GM23338 (cell line): ENCODE results near the gene TIMM22. TPM values are rescaled to one million over a fixed set of nuclear protein-coding genes. Genes with fewer than 3 reads are reported as not detected.

ENCODE experiments used
- ATAC-seq: fragments of 200-7000 bp; cut with Tn5 transposase; 3 replicates; pipeline ENCODE4 v1.9.1; 2020
- DNase-seq: peaks from one replicate; pipeline ENCODE4 v3.0.0-alpha.2; 2015; ENCODE audit warnings: low spot score
- H2AFZ ChIP-seq: fragments of 200-600 bp; sonication (generic); 2 replicates; pipeline ENCODE4 v1.8.0; 2016; ENCODE audit warnings: antibody characterized with exemption, mild to moderate bottlenecking, moderate library complexity
- H3F3A ChIP-seq: fragments of 200-600 bp; sonication (generic); replicated peaks from 2 replicates; pipeline ENCODE4 v1.8.0; 2017; ENCODE audit warnings: antibody characterized with exemption, mixed run types, low read depth
- H3K27ac ChIP-seq: fragments of 200-600 bp; sonication (generic); 2 replicates; pipeline ENCODE4 v1.6.1; 2016; ENCODE audit warnings: low read depth
- H3K27me3 ChIP-seq: fragments of 200-600 bp; sonication (generic); 2 replicates; pipeline ENCODE4 v1.8.0; 2016; ENCODE audit warnings: mild to moderate bottlenecking, mixed run types, moderate library complexity; ENCODE audit not compliant: insufficient read depth
- H3K36me3 ChIP-seq: fragments of 200-600 bp; sonication (generic); 2 replicates; pipeline ENCODE4 v1.8.0; 2016; ENCODE audit warnings: mild to moderate bottlenecking; ENCODE audit not compliant: insufficient read depth
- H3K4me1 ChIP-seq: fragments of 200-600 bp; sonication (generic); 2 replicates; pipeline ENCODE4 v1.8.0; 2016; ENCODE audit warnings: mild to moderate bottlenecking, moderate library complexity; ENCODE audit not compliant: insufficient read depth
- H3K4me2 ChIP-seq: fragments of 200-600 bp; sonication (generic); 2 replicates; pipeline ENCODE4 v1.7.1; 2017; ENCODE audit warnings: mixed run types
- H3K4me3 ChIP-seq: fragments of 200-600 bp; sonication (generic); 2 replicates; pipeline ENCODE4 v1.6.1; 2016; ENCODE audit warnings: mixed run types
- H3K79me2 ChIP-seq: fragments of 200-600 bp; sonication (generic); replicated peaks from 2 replicates; pipeline ENCODE4 v1.8.0; 2017; ENCODE audit warnings: mild to moderate bottlenecking; ENCODE audit not compliant: insufficient read depth
- H3K9me2 ChIP-seq: fragments of 200-600 bp; sonication (generic); 2 replicates; pipeline ENCODE4 v1.8.0; 2017; ENCODE audit not compliant: insufficient read depth
- H4K20me1 ChIP-seq: fragments of 200-600 bp; sonication (generic); replicated peaks from 2 replicates; pipeline ENCODE4 v1.8.0; 2017; ENCODE audit warnings: mild to moderate bottlenecking; ENCODE audit not compliant: insufficient read depth
- H3K27ac Mint-ChIP-seq: 2 replicates; pipeline ENCODE4 v1.8.0; 2020; ENCODE audit warnings: inconsistent platforms, mild to moderate bottlenecking, moderate library complexity, mixed read lengths
- H3K27me3 Mint-ChIP-seq: 3 replicates; pipeline ENCODE4 v1.8.0; 2022; ENCODE audit warnings: low read depth, mild to moderate bottlenecking, moderate library complexity, mixed read lengths, inconsistent platforms; ENCODE audit not compliant: insufficient read depth, poor library complexity
- H3K36me3 Mint-ChIP-seq: 3 replicates; pipeline ENCODE4 v1.8.0; 2021; ENCODE audit warnings: low read depth, mild to moderate bottlenecking, inconsistent platforms, moderate library complexity, mixed read lengths
- H3K4me1 Mint-ChIP-seq: 3 replicates; pipeline ENCODE4 v1.8.0; 2020; ENCODE audit warnings: mild to moderate bottlenecking, inconsistent platforms, mixed read lengths
- H3K4me3 Mint-ChIP-seq: 3 replicates; pipeline ENCODE4 v1.8.0; 2021; ENCODE audit warnings: moderate library complexity, mild to moderate bottlenecking, inconsistent platforms, mixed read lengths
- H3K9me3 Mint-ChIP-seq: 3 replicates; pipeline ENCODE4 v1.8.0; 2020; ENCODE audit warnings: moderate library complexity, mild to moderate bottlenecking, inconsistent platforms, mixed read lengths
- CREB1 ChIP-seq: fragments of 250-450 bp; sonication (Bioruptor Pico); IDR thresholded peaks from 2 replicates; pipeline ENCODE4 v1.5.0; 2020; ENCODE audit warnings: low read depth, mild to moderate bottlenecking, moderate library complexity
- ETS1 ChIP-seq: IDR thresholded peaks from 2 replicates; pipeline ENCODE4 v1.6.1; 2016; ENCODE audit warnings: antibody characterized with exemption
- ZNF114 ChIP-seq: fragments of 250-450 bp; sonication (Bioruptor Pico); IDR thresholded peaks from 2 replicates; pipeline ENCODE4 v1.5.0; 2020; ENCODE audit warnings: mild to moderate bottlenecking, moderate library complexity
- ZNF331 ChIP-seq: fragments of 250-450 bp; sonication (Bioruptor Pico); IDR thresholded peaks from 2 replicates; pipeline ENCODE4 v1.5.0; 2020; ENCODE audit warnings: low read depth, mild to moderate bottlenecking, moderate library complexity
- ZNF462 ChIP-seq: fragments of 250-450 bp; sonication (Bioruptor Pico); IDR thresholded peaks from 2 replicates; pipeline ENCODE4 v1.5.0; 2020; ENCODE audit warnings: mild to moderate bottlenecking, moderate library complexity
- polyA plus RNA-seq: library from polyadenylated mRNA; unstranded; fragments of >200 nt; fragmentation: Nextera tagmentation; extraction: Ambion mirVana; gene quantifications from 2 replicates; pipeline ENCODE4 v1.2.1, GENCODE V29; 2016
- total RNA-seq: library from RNA; depleted of rRNA; stranded (reverse); fragments of >200 nt; shearing (Covaris generic); gene quantifications from 2 replicates; pipeline ENCODE4 v1.2.3, GENCODE V29; 2014

The TIMM22 gene
- total and polyA plus RNA-seq, 2 experiments from 2014 or later: 21.9 to 24.4 TPM

DNA sequence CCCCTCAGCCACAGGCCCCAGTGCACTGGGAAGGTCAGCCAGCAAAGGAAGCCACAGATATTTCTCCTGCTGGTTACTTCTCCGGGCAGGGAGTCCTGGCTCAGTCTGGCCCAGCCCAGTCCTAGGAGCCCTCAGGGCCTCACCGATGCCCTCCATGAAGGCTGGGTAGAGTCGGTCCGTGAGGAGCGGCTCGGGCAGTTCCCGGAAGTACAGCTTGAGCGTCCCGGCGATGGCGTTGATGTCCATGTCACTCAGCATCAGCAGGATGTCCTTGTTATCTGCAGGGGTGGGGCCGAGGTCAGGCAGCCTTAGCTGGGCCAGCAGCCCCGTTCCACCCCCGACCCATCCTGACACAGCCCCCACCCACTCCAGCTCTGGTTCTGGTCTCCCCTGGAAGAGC lies 13.7 kb downstream of the TIMM22 start (continued):
- TF ChIP-seq ZNF462 (CRISPR knock-in tag): no peak
- TF ChIP-seq ZNF114: no peak
- TF ChIP-seq CREB1 (CRISPR knock-in tag): no peak
- TF ChIP-seq ZNF331 (CRISPR knock-in tag): no peak

- Histone ChIP-seq H3K79me2 (no peaks in the 10 kb centered on the region), H3K27me3 (no peaks in the 10 kb centered on the region), H3K4me3 (no peak overlapping the region), H4K20me1 (no peaks in the 10 kb centered on the region; the same call in 1 of the 2 replicates), H3K4me2 (no peak overlapping the region), H3K36me3 (no peaks in the 10 kb centered on the region), H3K4me1 (no peaks in the 10 kb centered on the region), H3K9me2 (no peaks in the 10 kb centered on the region), H3F3A (no peaks in the 10 kb centered on the region), H3K27ac (no peak overlapping the region), H2AFZ (no peak overlapping the region)
- ATAC-seq (no peak), DNase-seq (no peak)
- H3K27ac Mint-ChIP-seq: no peak overlapping the region
- no peaks in the 10 kb centered on the region for H3K4me1 Mint-ChIP-seq
- H3K9me3 Mint-ChIP-seq: no peaks in the 10 kb centered on the region; the same call in 2 of the 3 replicates
- H3K36me3 Mint-ChIP-seq: 0 out of 3 replicates have a peak, but pooled peaks cover 2% of the 10 kb centered on the region
- H3K4me3 Mint-ChIP-seq: no peak overlapping the region
- no peak for TF ChIP-seq ETS1
- H3K27me3 Mint-ChIP-seq: peaks cover 6% of the 10 kb centered on the region
These were observed 14.2 kb downstream of the TIMM22 start for GRCh38 chr17:1011138-1011537.
